ENCODE measurements around the gene ZFYVE1.
"Not testable (repeated sequence)": the region's sequence is repeated elsewhere in the genome, so short reads cannot be mapped to it uniquely, and the experiment has no call there.

ZFYVE1 gene

GRCh38 chr14:73003681-73004080 is 23.2 kb downstream of the ZFYVE1 start:
- no peak for ATAC-seq

GRCh38 chr14:73000073-73000472 is 26.8 kb downstream of the ZFYVE1 start:
- DNase-seq: no peak
- ATAC-seq: no peak

More at GRCh38 chr14:73003681-73004080, 23.2 kb downstream of the ZFYVE1 start:
- no peak for DNase-seq

DNA sequence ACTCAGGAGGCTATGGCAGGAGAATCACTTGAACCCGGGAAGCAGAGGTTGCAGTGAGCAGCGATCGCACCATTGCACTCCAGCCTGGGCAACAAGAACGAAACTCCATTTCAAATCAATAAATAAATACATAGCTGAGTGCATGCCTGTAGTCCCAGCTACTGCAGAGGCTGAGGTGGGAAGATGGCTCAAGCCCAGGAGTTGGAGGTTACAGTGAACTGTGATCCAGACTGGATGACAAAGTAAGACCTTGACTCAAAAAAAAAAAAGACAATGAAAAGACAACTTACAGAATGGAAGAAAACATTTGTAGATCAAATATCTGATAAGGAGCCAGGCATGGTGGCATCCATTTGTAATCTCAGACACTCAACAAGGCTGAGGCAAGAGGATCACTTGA is 27.6 kb downstream of the ZFYVE1 start:
- ATAC-seq: no peak
- DNase-seq: no peak

GRCh38 chr14:72998252-72998903 is 28.5 kb downstream of the ZFYVE1 start:
- ATAC-seq (no peak), DNase-seq (no peak)

DNA sequence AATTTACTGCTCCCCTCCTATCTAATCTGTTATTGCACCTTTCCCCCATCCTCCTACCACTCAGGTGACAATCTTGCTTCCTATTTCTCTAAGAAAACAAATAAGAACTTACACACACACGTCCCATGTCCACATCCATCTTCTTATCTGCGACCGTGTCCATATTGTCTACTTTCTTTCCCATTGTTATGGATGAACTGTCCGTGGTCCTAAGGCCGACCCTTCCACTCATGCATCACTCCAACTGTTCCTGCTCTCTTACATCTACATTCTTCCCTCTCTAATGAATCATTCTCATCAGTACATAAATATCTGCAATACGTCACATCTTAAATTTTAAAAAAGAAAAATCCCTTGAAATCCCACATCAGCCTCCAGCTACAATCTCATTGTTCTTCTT is 30.0 kb downstream of the ZFYVE1 start:
- ATAC-seq: no peak
- no peak for DNase-seq

DNA sequence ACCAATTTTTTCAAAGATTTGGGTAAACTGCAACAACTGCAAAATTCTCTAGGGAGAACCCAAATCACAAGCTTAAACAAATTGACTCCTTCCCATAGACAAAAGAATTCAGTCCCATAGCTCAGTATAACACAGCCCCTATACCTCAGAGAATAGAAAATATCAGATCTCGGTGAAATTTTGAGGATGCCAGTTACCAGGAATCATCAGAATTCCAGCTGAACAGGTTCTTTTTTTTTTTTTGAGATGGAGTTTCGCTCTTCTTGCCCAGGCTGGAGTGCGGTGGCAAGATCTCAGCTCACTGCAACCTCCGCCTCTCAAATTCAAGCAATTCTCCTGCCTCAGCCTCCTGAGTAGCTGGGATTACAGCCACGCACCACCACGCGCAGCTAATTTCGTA is 36.7 kb downstream of the ZFYVE1 start:
- no peak for ATAC-seq
- DNase-seq: no peak

- no peak for ATAC-seq
- no peak for DNase-seq
Observed at GRCh38 chr14:72986857-72987256, 40.0 kb downstream of the ZFYVE1 start.

DNA sequence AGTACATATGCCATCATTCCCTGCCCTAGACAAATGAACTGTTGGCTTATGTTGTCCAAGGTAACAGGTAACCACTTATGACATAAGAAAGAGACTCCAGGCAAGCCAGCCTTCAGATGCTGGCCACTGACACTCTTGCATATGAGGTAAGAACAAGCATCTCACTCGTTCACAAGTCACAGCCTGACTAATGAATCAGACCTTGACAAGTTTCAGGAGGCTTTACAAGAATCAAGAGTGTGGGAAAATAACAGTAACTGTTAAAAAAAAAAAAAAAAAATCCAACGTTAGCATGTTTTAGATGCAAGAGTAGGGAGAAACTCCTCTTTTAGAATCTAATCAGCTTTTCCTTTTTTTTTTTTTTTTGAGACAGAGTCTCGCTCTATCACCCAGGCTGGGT is 40.7 kb downstream of the ZFYVE1 start:
- ATAC-seq (no peak), DNase-seq (no peak)

DNA sequence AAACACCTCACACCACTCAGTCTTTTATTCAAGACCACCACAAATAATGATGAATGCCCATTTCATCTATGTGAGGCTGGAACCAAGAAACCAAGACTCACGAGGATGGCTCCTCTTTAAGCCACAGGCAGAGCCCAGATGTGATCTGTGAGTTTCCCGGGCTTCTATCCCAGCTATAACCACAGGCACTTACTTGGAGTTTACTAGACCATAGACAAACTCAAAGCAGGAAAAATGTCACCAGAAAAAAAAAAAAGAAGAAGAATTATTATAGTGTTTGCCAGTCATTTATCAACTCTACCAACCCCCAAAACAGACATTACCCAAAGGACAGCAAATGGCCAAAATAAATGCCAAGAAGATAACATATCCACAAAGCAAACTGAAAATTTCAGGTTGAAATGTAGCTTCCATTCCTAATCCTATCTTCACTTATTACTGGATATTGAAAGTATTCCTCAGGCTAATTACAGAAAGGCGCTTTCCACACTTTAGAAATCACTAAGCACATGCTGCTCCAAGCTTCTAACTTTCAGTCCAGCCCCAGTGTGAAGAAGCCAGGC is 44.7 kb downstream of the ZFYVE1 start:
- ATAC-seq (no peak), DNase-seq (no peak)

DNA sequence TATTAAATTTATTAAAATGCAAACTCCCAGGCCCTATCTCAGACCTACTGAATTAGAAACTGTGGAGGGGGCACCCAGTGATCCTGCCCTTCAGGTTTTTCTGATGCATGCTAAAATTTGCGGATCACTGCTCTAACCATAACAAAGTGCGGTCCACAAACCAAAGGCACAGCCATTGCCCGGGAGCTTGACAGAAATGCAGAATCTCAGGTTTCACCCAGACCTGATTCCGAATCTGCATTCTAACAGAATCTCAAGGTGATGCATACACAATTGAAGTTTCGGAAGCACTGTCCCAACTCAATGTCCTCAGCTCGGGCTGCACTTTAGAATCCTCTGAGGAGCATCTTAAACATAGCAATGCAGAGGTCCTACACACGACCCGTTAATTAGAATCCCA is 46.0 kb downstream of the ZFYVE1 start:
- DNase-seq: no peak
- no peak for ATAC-seq

GRCh38 chr14:72978856-72979255 is 48.0 kb downstream of the ZFYVE1 start:
- DNase-seq: no peak
- no peak for ATAC-seq

DNA sequence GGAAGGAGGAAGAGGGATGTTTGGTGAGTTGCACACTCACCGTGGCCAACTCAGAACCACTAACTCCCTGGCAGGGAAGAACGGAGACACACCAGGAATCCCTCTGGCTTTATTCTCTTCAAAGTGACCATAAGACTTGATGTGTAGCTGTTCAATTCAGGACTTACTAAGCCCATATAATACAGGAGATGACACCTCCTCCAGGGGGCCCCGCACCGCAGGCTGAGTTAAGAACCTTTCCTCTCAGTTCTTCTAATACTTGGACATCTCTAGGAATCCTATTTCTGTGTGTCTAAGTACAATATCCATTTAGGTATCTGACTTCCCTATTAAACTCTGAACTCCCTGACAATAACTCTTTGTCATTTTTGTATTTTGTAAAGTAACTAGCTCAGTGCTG is 51.1 kb downstream of the ZFYVE1 start:
- ATAC-seq (no peak), DNase-seq (no peak)

DNA sequence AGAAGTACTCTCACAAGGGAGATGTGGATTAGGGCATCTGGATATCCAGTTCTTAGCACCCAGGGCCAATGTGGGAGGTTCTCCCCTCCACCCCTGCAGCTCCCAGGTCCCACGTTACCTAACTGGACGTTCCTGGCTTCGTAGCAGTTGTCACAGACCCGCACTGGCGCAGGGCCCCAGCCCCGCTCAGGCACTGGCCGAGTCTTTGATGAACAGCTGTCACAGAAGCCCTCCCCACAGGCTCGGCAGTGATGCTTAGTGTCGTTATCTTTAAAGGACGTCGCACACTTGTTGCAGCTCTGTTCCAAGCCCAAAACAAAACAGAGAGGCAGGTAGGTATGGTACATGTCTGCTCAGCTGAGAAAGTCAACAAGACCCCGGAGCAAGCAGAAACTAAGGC is 52.2 kb downstream of the ZFYVE1 start:
- ATAC-seq (no peak), DNase-seq (no peak)

- ATAC-seq: no peak
- DNase-seq: no peak
Observed at GRCh38 chr14:72970824-72971434, 56.0 kb downstream of the ZFYVE1 start.

GRCh38 chr14:72970058-72970630 is 56.8 kb downstream of the ZFYVE1 start:
- no peak for DNase-seq
- ATAC-seq: no peak

DNA sequence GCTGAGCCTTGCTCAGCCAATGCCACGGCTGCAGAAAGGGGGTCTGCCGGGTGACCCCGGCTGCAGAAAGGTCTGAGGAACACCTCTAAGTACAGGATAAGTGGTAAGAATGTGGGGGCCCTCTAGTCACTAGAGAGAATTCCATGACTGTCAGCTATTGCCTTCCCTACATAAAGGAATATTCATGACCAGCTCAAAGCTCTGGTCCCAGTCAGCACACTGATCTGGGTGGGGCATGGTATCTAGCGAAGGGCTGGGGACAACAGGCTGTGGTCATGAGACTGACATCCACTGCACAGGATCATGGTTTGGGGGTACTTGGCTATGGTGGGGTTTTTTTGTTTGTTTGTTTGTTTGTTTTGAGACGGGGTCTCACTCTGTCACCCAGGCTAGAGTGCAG is 58.6 kb downstream of the ZFYVE1 start:
- DNase-seq (no peak), ATAC-seq (no peak)

DNA sequence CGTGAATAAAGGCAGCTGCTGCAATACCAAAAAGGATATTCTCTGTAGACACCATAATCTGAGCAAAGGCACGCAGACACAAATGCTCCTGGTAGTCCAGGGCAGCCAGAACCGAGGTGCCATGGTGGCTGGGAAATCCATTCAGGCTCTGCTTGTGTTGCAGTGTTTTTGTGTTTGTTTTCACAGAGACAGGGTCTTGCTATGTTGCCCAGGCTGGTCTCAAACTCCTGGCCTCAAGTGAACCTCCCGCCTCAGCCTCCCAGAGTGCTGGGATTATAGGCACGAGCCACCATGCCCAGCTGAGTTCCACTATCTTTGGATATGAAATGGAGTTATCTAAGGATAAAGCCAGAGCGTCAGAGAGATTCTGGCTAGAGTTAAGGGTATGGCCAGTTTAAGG is 60.9 kb downstream of the ZFYVE1 start:
- DNase-seq (no peak), ATAC-seq (no peak)

- ATAC-seq (no peak), DNase-seq (no peak)
Observed at GRCh38 chr14:72965249-72965648, 61.7 kb downstream of the ZFYVE1 start.

GRCh38 chr14:72962829-72963312 is 64.0 kb downstream of the ZFYVE1 start:
- DNase-seq: no peak

GRCh38 chr14:72962336-72962754 is 64.6 kb downstream of the ZFYVE1 start:
- not testable (repeated sequence) for DNase-seq

More at GRCh38 chr14:72962829-72963312, 64.0 kb downstream of the ZFYVE1 start:
- ATAC-seq: peak; percentile 34

GRCh38 chr14:72961579-72962335 is 65.1 kb downstream of the ZFYVE1 start:
- DNase-seq (no peak), ATAC-seq (no peak)

More at GRCh38 chr14:72962336-72962754, 64.6 kb downstream of the ZFYVE1 start:
- ATAC-seq: not testable (repeated sequence)

- not testable (repeated sequence) for ATAC-seq, DNase-seq
Observed at GRCh38 chr14:72961016-72961415, 65.9 kb downstream of the ZFYVE1 start.

Measured in stimulated activated naive CD8-positive, alpha-beta T cell treated with anti-CD3 and anti-CD28 coated beads, Interleukin-15, Interleukin-2, amounts not matched to agents 100 U/mL and 50 U/mL, for 24 hours (primary cell).